GM13976 (cell line): ENCODE data around the gene DDX59.
"Not testable (repeated sequence)": the region's sequence is repeated elsewhere in the genome, so short reads cannot be mapped to it uniquely, and the experiment has no call there.

Experiments
- DNase-seq: peaks from one replicate; pipeline ENCODE4 v3.0.0; 2012; ENCODE audit warnings: low spot score
- CTCF ChIP-seq: IDR thresholded peaks from 2 replicates; pipeline ENCODE4 v1.5.1; 2012; ENCODE audit warnings: borderline replicate concordance, mild to moderate bottlenecking; ENCODE audit not compliant: insufficient read depth; ENCODE audit errors: extremely low read depth, missing control alignments, control extremely low read depth
- in situ Hi-C: fragments of 300-500 bp; cut with MboI; formaldehyde crosslinking; loops from one replicate; pipeline ENCODE4 v1.12.0; 2022; ENCODE audit warnings: low sequenced_read_pairs, mixed read lengths, inconsistent platforms; ENCODE audit not compliant: unreplicated experiment

The DDX59 gene

GRCh38 chr1:200640373-200640962 is 29.2 kb downstream of the DDX59 start:
- TF ChIP-seq CTCF, result no peak
- in situ Hi-C loops, result no loop called here
- no peak for DNase-seq

GRCh38 chr1:200638073-200638472 is 31.6 kb downstream of the DDX59 start:
- in situ Hi-C loops, result no loop called here
- TF ChIP-seq CTCF, result no peak
- no peak for DNase-seq

- no peak for DNase-seq
- in situ Hi-C loops, result no loop called here
- TF ChIP-seq CTCF, result no peak
These were observed 33.0 kb downstream of the DDX59 start for GRCh38 chr1:200636681-200637080.

GRCh38 chr1:200634261-200635122 is 35.2 kb downstream of the DDX59 start:
- in situ Hi-C loops, result no loop called here
- TF ChIP-seq CTCF, result peak; percentile 34
- DNase-seq, result no peak

GRCh38 chr1:200631375-200631774 is 38.3 kb downstream of the DDX59 start:
- no peak for DNase-seq
- in situ Hi-C loops, result no loop called here
- no peak for TF ChIP-seq CTCF

- in situ Hi-C loops, DNase-seq: not testable (repeated sequence)
These were observed 39.2 kb downstream of the DDX59 start for GRCh38 chr1:200630515-200630899.

GRCh38 chr1:200629876-200630514 is 39.7 kb downstream of the DDX59 start:
- no peak for TF ChIP-seq CTCF
- DNase-seq, result no peak
- in situ Hi-C loops, result no loop called here
